Glomerular endothelial cell (primary cell): Measurements from ENCODE around the gene CACNG5. TPM values are rescaled to one million over a fixed set of nuclear protein-coding genes. Genes with fewer than 3 reads are reported as not detected.

Experiments used
- DNase-seq: peaks from one replicate; pipeline ENCODE4 v3.0.0-alpha.2; 2011; ENCODE audit warnings: low read depth, low spot score; ENCODE audit errors: extremely low read depth
- total RNA-seq: library from RNA; depleted of rRNA; stranded (reverse); fragments of >200 nt; gene quantifications from 2 replicates; pipeline ENCODE4 v1.2.3, GENCODE V29; 2015

CACNG5 gene
- total RNA-seq: not detected in 2 replicates

- no peak for DNase-seq
Observed at GRCh38 chr17:66834919-66835454, at the start of gene CACNG5. CACNG5 (plus strand) TSS chr17:66835117; CDS start chr17:66877333, 42,216 bp downstream.

GRCh38 chr17:66786107-66786506, 48.8 kb upstream of the CACNG5 start:
- DNase-seq: no peak

GRCh38 chr17:66787914-66788313, 47.0 kb upstream of the CACNG5 start:
- no peak for DNase-seq

- DNase-seq: no peak
Observed at GRCh38 chr17:66789093-66789492, 45.8 kb upstream of the CACNG5 start.

GRCh38 chr17:66789961-66790437, 44.9 kb upstream of the CACNG5 start:
- no peak for DNase-seq

- no peak for DNase-seq
Observed at GRCh38 chr17:66790501-66791061, 44.3 kb upstream of the CACNG5 start.

GRCh38 chr17:66791347-66791746, 43.6 kb upstream of the CACNG5 start:
- DNase-seq: no peak

GRCh38 chr17:66793814-66794213, 41.1 kb upstream of the CACNG5 start:
- DNase-seq: no peak

- DNase-seq: no peak
Observed at GRCh38 chr17:66795486-66795885, 39.4 kb upstream of the CACNG5 start.

GRCh38 chr17:66799849-66800537, 34.9 kb upstream of the CACNG5 start:
- DNase-seq: no peak

GRCh38 chr17:66803474-66803951, 31.4 kb upstream of the CACNG5 start:
- no peak for DNase-seq

- DNase-seq: no peak
Observed at GRCh38 chr17:66805567-66805966, 29.4 kb upstream of the CACNG5 start.

- DNase-seq: no peak
Observed at GRCh38 chr17:66807182-66807581, 27.7 kb upstream of the CACNG5 start.

- no peak for DNase-seq
Observed at GRCh38 chr17:66809408-66809807, 25.5 kb upstream of the CACNG5 start.

GRCh38 chr17:66810951-66811682, 23.8 kb upstream of the CACNG5 start:
- no peak for DNase-seq

GRCh38 chr17:66811683-66812054, 23.2 kb upstream of the CACNG5 start:
- no peak for DNase-seq

GRCh38 chr17:66812571-66812970, 22.3 kb upstream of the CACNG5 start:
- no peak for DNase-seq

GRCh38 chr17:66813296-66813695, 21.6 kb upstream of the CACNG5 start:
- no peak for DNase-seq

- DNase-seq: no peak
Observed at GRCh38 chr17:66814026-66814425, 20.9 kb upstream of the CACNG5 start.

- no peak for DNase-seq
Observed at GRCh38 chr17:66814570-66814969, 20.3 kb upstream of the CACNG5 start.

GRCh38 chr17:66817750-66818149, 17.2 kb upstream of the CACNG5 start:
- DNase-seq: no peak
